ENCODE measurements around the gene PSMC2.
"Not testable (repeated sequence)": the region's sequence is repeated elsewhere in the genome, so short reads cannot be mapped to it uniquely, and the experiment has no call there.

PSMC2 gene

GRCh38 chr7:103394566-103394965 lies 47.1 kb downstream of the PSMC2 start:
- in situ Hi-C loops (cut with HindIII; ENCODE audit: low sequenced_read_pairs) = no loop called here
- TF ChIP-seq CTCF (IDR thresholded peaks at IDR 0.05; ENCODE audit: low read depth, low read length, missing control alignments) = no peak
- DNase-seq (ENCODE audit: low read depth) = no peak
- H3K4me3 ChIP-seq (ENCODE audit: low read depth, low read length) = no peak overlapping the region

GRCh38 chr7:103395071-103395470 lies 47.6 kb downstream of the PSMC2 start:
- H3K4me3 ChIP-seq (ENCODE audit: low read depth, low read length) = no peak overlapping the region
- in situ Hi-C loops (cut with HindIII; ENCODE audit: low sequenced_read_pairs) = no loop called here
- TF ChIP-seq CTCF (IDR thresholded peaks at IDR 0.05; ENCODE audit: low read depth, low read length, missing control alignments) = no peak
- DNase-seq (ENCODE audit: low read depth) = no peak

- DNase-seq (ENCODE audit: low read depth) = no peak
- in situ Hi-C loops (cut with HindIII; ENCODE audit: low sequenced_read_pairs) = no loop called here
- TF ChIP-seq CTCF (IDR thresholded peaks at IDR 0.05; ENCODE audit: low read depth, low read length, missing control alignments) = no peak
- no peak overlapping the region for H3K4me3 ChIP-seq (ENCODE audit: low read depth, low read length)
Observed at GRCh38 chr7:103396471-103396870, 49.0 kb downstream of the PSMC2 start.

DNA sequence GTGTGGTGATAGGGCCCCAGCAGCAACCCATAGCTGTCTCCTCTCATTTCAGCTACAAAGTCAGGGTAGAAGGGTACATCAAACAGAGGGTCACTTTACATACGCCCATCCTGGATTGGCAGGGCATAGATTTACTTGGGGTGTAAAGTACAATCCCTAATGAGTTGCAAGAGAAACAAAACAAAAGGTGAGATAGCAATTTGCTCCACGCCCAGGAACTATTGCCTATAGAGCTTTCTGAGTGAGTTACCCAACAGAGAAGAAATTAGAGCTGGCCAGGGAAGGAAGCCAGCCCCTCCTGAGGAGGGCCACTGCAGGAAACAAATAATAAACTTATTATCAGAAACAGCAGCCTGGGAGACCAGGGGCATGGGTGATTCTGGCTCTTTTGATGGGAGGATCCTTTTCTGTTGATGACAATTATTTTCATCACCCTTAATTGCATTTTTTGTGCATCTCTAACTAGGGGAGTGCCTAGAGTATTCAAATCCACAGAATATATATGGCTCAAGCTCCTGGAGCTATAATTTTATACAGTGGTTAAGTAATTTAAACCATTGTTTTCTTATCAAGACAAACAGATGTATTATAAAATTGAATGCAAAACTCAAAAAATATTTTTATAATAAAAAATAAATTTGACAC lies 51.2 kb downstream of the PSMC2 start:
- no peak overlapping the region for H3K4me3 ChIP-seq (ENCODE audit: low read depth, low read length)
- no peak for TF ChIP-seq CTCF (IDR thresholded peaks at IDR 0.05; ENCODE audit: low read depth, low read length, missing control alignments)
- in situ Hi-C loops (cut with HindIII; ENCODE audit: low sequenced_read_pairs) = no loop called here
- no peak for DNase-seq (ENCODE audit: low read depth)

DNA sequence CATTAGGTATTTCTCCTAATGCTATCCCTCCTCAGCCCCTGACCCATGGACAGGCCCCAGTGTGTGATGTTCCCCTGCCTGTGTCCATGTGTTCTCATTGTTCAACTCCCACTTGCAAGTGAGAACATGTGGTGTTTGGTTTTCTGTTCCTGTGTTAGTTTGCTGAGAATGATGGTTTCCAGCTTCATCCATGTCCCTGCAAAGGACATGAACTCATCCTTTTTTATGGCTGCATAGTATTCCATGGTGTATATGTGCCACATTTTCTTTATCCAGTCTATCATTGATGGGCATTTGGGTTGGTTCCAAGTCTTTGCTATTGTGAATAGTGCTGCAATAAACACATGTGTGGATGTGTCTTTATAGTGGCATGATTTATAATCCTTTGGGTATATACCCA lies 52.2 kb downstream of the PSMC2 start:
- in situ Hi-C loops (cut with HindIII; ENCODE audit: low sequenced_read_pairs); DNase-seq (ENCODE audit: low read depth): not testable (repeated sequence)

GRCh38 chr7:103405789-103406613 lies 58.6 kb downstream of the PSMC2 start:
- DNase-seq (ENCODE audit: low read depth); in situ Hi-C loops (cut with HindIII; ENCODE audit: low sequenced_read_pairs); H3K4me3 ChIP-seq (ENCODE audit: low read depth, low read length): not testable (repeated sequence)

More for the DNA sequence above, 52.2 kb downstream of the PSMC2 start:
- not testable (repeated sequence) for H3K4me3 ChIP-seq (ENCODE audit: low read depth, low read length)

- H3K4me3 ChIP-seq (ENCODE audit: low read depth, low read length) = no peak overlapping the region
- TF ChIP-seq CTCF (IDR thresholded peaks at IDR 0.05; ENCODE audit: low read depth, low read length, missing control alignments) = no peak
- in situ Hi-C loops (cut with HindIII; ENCODE audit: low sequenced_read_pairs) = no loop called here
- DNase-seq (ENCODE audit: low read depth) = no peak
Observed at GRCh38 chr7:103412151-103412550, 64.7 kb downstream of the PSMC2 start.
